Activated T-cell treated with anti-CD3 and anti-CD28 coated beads, Interleukin-2, amount 50 U/mL, for 1 hour (primary cell): ENCODE results near the gene MZT2A.
"Not testable (repeated sequence)": the region's sequence is repeated elsewhere in the genome, so short reads cannot be mapped to it uniquely, and the experiment has no call there.

Experiments
- DNase-seq: peaks from one replicate; pipeline ENCODE4 v3.0.0-alpha.2; 2020

MZT2A gene

GRCh38 chr2:131445896-131446295 is 46.3 kb downstream of the MZT2A start:
- no peak for DNase-seq

GRCh38 chr2:131445515-131445797 is 46.7 kb downstream of the MZT2A start:
- DNase-seq, result not testable (repeated sequence)

- DNase-seq, result not testable (repeated sequence)
Observed at GRCh38 chr2:131444736-131445514, 47.3 kb downstream of the MZT2A start.

GRCh38 chr2:131440742-131441468 is 51.3 kb downstream of the MZT2A start:
- not testable (repeated sequence) for DNase-seq
